Epithelial cell of proximal tubule (primary cell): ENCODE data around the gene MMP23B. TPM values are rescaled to one million over a fixed set of nuclear protein-coding genes. Genes with fewer than 3 reads are reported as not detected.

ENCODE experiments used
- DNase-seq: peaks from one replicate; pipeline ENCODE4 v3.0.0-alpha.2; 2011; ENCODE audit warnings: low read depth
- H3K4me3 ChIP-seq: 2 replicates; pipeline ENCODE4 v1.5.1; 2011; ENCODE audit warnings: low read depth, mild to moderate bottlenecking, low read length
- total RNA-seq: library from RNA; depleted of rRNA; stranded (reverse); fragments of >200 nt; gene quantifications from 2 replicates; pipeline ENCODE4 v1.2.3, GENCODE V29; 2015
- TF ChIP-seq, protein P1 (sequence below): conservative IDR thresholded peaks from 2 replicates; pipeline ENCODE4 v1.5.1; 2012; ENCODE audit warnings: low read depth, mild to moderate bottlenecking, low read length

The MMP23B gene
- total RNA-seq, 1 donor from 2014 or later, result 15.0 TPM

GRCh38 chr1:1614204-1614953 is 17.6 kb upstream of the MMP23B start:
- TF ChIP-seq, protein P1, sequence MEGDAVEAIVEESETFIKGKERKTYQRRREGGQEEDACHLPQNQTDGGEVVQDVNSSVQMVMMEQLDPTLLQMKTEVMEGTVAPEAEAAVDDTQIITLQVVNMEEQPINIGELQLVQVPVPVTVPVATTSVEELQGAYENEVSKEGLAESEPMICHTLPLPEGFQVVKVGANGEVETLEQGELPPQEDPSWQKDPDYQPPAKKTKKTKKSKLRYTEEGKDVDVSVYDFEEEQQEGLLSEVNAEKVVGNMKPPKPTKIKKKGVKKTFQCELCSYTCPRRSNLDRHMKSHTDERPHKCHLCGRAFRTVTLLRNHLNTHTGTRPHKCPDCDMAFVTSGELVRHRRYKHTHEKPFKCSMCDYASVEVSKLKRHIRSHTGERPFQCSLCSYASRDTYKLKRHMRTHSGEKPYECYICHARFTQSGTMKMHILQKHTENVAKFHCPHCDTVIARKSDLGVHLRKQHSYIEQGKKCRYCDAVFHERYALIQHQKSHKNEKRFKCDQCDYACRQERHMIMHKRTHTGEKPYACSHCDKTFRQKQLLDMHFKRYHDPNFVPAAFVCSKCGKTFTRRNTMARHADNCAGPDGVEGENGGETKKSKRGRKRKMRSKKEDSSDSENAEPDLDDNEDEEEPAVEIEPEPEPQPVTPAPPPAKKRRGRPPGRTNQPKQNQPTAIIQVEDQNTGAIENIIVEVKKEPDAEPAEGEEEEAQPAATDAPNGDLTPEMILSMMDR, result no peak
- peak overlapping the region; percentile 99 for H3K4me3 ChIP-seq
- no peak for DNase-seq

DNA sequence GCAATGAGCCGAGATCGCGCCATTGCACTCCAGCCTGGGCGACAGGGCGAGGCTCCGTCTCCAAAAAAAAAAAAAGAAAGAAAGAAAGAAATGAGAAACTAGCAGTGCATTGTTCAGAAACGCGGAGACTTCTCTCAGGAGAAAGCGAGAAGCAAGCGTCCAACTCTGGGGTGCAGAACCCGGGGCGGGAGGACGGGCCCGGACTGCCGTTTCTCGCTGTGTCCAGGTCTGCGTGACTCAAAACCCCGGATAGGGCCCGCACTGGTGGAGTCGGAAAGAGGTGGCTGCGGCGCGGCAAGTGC is 17.1 kb upstream of the MMP23B start:
- TF ChIP-seq, protein P1, result no peak
- H3K4me3 ChIP-seq, result peak overlapping the region; percentile 99
- no peak for DNase-seq

DNA sequence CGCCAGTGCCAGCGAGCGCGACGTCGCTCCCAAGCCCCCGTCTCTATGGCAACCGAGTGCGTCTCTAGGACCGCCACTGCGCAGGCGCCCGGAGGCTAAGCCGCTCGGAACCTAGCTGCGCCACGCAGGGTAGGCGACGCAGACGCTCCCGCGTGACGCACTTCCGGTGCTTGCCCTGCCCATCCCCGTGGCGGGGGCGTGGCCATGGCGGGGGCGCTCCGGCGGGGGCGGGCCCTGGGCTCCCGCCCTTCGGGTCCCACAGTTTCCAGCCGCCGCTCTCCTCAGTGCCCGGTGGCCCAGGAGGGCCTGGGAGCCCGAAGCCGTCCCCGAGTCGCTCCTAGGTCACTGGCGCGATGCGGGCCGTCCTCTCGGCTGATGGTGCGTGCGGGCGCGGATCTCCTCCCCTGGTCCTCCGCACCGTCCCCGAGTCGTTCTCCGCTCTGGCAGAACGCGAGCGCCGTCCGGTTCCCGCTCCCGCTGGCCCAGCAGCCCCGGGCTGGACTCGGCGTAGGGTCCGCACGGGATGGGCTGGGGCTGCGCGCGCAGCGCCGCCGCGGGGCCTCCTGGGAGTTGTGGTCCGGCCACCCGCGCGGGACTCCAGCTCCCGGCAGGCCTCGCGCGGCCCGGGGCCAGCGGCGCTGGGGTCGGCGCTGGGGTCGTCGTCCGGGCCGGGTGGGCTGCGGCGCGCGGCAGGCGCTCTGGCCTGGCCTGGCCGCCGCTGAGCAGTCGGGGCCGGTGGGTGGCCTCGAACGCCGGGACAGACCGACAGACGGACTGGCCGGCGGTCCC is 16.5 kb upstream of the MMP23B start, which contains the start of gene MIB2:
TSS of gene MIB2 (plus strand) at position 245 of the 789 bp plus-strand sequence. CDS start 7,953 bp downstream, outside the sequence.
- peak within 1 kb of the TSS; percentile 99 for H3K4me3 ChIP-seq
- no peak for DNase-seq

DNA sequence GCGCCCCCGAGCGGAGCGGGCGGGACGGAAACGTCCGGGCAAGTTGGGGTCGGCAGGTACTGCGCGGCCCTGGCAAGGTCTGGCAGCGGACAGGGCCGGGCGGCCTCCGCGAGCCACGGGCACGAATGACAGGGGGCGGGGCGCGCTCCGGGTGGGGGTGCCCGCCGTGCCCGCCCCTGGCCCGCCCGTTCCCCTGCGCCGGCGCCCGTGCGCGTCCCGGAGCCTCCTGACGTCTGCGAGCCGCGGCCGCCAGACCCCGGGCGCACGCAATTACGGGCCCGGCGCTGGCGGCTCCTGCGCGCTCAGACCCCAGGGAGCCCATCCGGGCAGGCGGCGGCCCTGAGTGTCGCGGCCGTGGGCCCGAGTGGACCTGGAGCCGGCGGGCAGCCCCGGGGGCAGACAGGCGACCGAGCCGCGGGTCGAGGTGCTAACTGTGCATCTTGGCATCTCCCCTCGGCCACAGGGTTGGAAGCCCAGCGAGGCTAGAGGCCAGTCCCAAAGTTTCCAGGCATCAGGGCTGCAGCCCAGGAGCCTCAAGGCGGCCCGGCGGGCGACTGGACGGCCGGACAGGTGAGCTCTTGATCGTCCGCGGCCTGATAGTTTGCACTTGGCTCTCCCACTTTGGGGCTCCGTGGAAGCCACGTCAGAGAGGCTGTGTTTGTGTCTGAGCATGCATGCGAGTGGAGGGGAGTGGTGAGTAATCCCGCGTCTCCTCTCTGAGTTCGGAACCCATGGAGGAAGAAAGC is 15.8 kb upstream of the MMP23B start:
- TF ChIP-seq, protein P1, result no peak
- no peak for DNase-seq
- H3K4me3 ChIP-seq, result peak overlapping the region; percentile 99

More for the DNA sequence above, 16.5 kb upstream of the MMP23B start, which contains the start of gene MIB2:
- TF ChIP-seq, protein P1, result no peak

- TF ChIP-seq, protein P1, result no peak
- no peak for DNase-seq
These were observed 15.1 kb upstream of the MMP23B start for GRCh38 chr1:1616838-1617237.

GRCh38 chr1:1617516-1617915 is 14.5 kb upstream of the MMP23B start:
- no peak for DNase-seq
- no peak overlapping the region for H3K4me3 ChIP-seq
- TF ChIP-seq, protein P1, result no peak

More at GRCh38 chr1:1616838-1617237, 15.1 kb upstream of the MMP23B start:
- peak overlapping the region; percentile 99 for H3K4me3 ChIP-seq
